Neural crest cell (in vitro differentiated cells): ENCODE data around the gene SPATA12. TPM values are rescaled to one million over a fixed set of nuclear protein-coding genes. Genes with fewer than 3 reads are reported as not detected.

Source experiments
- DNase-seq: peaks from one replicate; pipeline ENCODE4 v3.0.0; 2021; ENCODE audit warnings: low read depth, mixed read lengths, low spot score
- H3K27ac Mint-ChIP-seq: one replicate; pipeline ENCODE4 v1.8.0; 2021; ENCODE audit warnings: mild to moderate bottlenecking, mixed read lengths; ENCODE audit not compliant: unreplicated experiment
- H3K27me3 Mint-ChIP-seq: 2 replicates; pipeline ENCODE4 v1.8.0; 2021; ENCODE audit warnings: low read depth, mild to moderate bottlenecking, mixed read lengths
- H3K36me3 Mint-ChIP-seq: 2 replicates; pipeline ENCODE4 v1.8.0; 2021; ENCODE audit warnings: low read depth, mild to moderate bottlenecking, mixed read lengths
- H3K4me1 Mint-ChIP-seq: 2 replicates; pipeline ENCODE4 v1.8.0; 2021; ENCODE audit warnings: mixed read lengths
- H3K4me3 Mint-ChIP-seq: one replicate; pipeline ENCODE4 v1.8.0; 2021; ENCODE audit warnings: mild to moderate bottlenecking, mixed read lengths
- H3K9me3 Mint-ChIP-seq: 2 replicates; pipeline ENCODE4 v1.8.0; 2021; ENCODE audit warnings: mixed read lengths
- CTCF ChIP-seq: fragments of 200-600 bp; sonication (generic); conservative IDR thresholded peaks from 2 replicates; pipeline ENCODE4 v1.5.0; 2021; ENCODE audit warnings: antibody characterized with exemption, mild to moderate bottlenecking
- total RNA-seq: library from RNA; stranded (reverse); gene quantifications from 2 replicates; pipeline ENCODE4 v1.2.1, GENCODE V29; 2021

SPATA12 gene
- total RNA-seq, 1 donor from 2014 or later = not detected

- Mint-ChIP-seq H3K9me3 (no peaks in the 10 kb centered on the region), H3K4me3 (no peak overlapping the region), H3K4me1 (peaks cover 12% of the 10 kb centered on the region), H3K36me3 (peaks cover 8% of the 10 kb centered on the region), H3K27me3 (no peaks in the 10 kb centered on the region), H3K27ac (no peak overlapping the region)
- DNase-seq = peak; percentile 79
- peak; percentile 91 for TF ChIP-seq CTCF
Observed at GRCh38 chr3:57100046-57100695, 39.7 kb downstream of the SPATA12 start.

GRCh38 chr3:57105585-57105984, 45.1 kb downstream of the SPATA12 start:
- no peaks in the 10 kb centered on the region for H3K27me3 Mint-ChIP-seq
- DNase-seq = no peak
- H3K27ac Mint-ChIP-seq = no peak overlapping the region
- peaks cover 20% of the 10 kb centered on the region for H3K36me3 Mint-ChIP-seq
- peaks cover 13% of the 10 kb centered on the region for H3K4me1 Mint-ChIP-seq
- no peak for TF ChIP-seq CTCF
- H3K4me3 Mint-ChIP-seq = no peak overlapping the region
- H3K9me3 Mint-ChIP-seq = no peaks in the 10 kb centered on the region

GRCh38 chr3:57108684-57109083, 48.2 kb downstream of the SPATA12 start:
- Mint-ChIP-seq H3K27ac (no peak overlapping the region), H3K36me3 (peaks cover 27% of the 10 kb centered on the region), H3K4me3 (no peak overlapping the region), H3K9me3 (no peaks in the 10 kb centered on the region), H3K4me1 (peaks cover 23% of the 10 kb centered on the region), H3K27me3 (no peaks in the 10 kb centered on the region)
- TF ChIP-seq CTCF = no peak
- DNase-seq = no peak

GRCh38 chr3:57109437-57110199, 49.2 kb downstream of the SPATA12 start:
- Mint-ChIP-seq H3K36me3 (peaks cover 25% of the 10 kb centered on the region), H3K27ac (no peak overlapping the region), H3K27me3 (no peaks in the 10 kb centered on the region), H3K4me1 (peaks cover 23% of the 10 kb centered on the region), H3K4me3 (no peak overlapping the region), H3K9me3 (no peaks in the 10 kb centered on the region)
- TF ChIP-seq CTCF = no peak
- DNase-seq = no peak

- Mint-ChIP-seq H3K36me3 (peaks cover 28% of the 10 kb centered on the region), H3K4me1 (peaks cover 23% of the 10 kb centered on the region), H3K27me3 (no peaks in the 10 kb centered on the region), H3K27ac (no peak overlapping the region), H3K4me3 (no peak overlapping the region), H3K9me3 (no peaks in the 10 kb centered on the region)
- TF ChIP-seq CTCF = no peak
- DNase-seq = no peak
Observed at GRCh38 chr3:57110214-57110613, 49.8 kb downstream of the SPATA12 start.
